GOT3 (cell line): Measurements from ENCODE around the gene PDLIM7.

Experiments used
- DNase-seq: peaks from one replicate; lab custom pipeline; 2025; ENCODE audit warnings: mixed read lengths; lab: John Stamatoyannopoulos, UW

The PDLIM7 gene

DNA sequence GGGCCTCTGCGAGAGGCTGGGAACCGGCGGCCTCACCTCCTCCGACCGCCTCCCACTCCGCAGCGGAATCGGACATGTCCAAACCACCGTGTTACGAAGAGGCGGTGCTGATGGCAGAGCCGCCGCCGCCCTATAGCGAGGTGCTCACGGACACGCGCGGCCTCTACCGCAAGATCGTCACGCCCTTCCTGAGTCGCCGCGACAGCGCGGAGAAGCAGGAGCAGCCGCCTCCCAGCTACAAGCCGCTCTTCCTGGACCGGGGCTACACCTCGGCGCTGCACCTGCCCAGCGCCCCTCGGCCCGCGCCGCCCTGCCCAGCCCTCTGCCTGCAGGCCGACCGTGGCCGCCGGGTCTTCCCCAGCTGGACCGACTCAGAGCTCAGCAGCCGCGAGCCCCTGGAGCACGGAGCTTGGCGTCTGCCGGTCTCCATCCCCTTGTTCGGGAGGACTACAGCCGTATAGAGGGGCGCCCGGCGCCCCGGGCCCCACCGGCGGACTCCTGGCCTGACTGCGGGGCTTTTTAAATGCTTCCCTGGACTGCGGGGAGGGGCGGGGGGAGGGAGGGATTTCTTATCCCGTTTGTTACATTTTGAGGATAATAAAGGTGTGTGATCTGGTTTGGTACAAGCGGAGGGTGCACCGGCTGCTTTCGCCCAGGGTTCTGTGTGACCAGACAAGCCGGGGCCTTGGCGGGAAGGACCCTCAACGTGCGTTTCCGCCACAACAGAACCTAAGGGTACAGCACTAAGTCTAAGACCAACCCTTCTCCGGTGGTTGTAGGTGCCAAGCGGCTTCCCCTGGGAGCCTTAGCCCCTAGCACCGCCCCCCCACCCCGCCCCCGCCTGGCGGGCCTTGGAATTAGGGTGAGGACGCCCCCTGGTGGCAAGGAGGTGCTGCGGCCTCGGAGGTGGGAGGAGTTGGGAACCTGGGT lies 41.5 kb downstream of the PDLIM7 start:
- DNase-seq, result peak; percentile 51

DNA sequence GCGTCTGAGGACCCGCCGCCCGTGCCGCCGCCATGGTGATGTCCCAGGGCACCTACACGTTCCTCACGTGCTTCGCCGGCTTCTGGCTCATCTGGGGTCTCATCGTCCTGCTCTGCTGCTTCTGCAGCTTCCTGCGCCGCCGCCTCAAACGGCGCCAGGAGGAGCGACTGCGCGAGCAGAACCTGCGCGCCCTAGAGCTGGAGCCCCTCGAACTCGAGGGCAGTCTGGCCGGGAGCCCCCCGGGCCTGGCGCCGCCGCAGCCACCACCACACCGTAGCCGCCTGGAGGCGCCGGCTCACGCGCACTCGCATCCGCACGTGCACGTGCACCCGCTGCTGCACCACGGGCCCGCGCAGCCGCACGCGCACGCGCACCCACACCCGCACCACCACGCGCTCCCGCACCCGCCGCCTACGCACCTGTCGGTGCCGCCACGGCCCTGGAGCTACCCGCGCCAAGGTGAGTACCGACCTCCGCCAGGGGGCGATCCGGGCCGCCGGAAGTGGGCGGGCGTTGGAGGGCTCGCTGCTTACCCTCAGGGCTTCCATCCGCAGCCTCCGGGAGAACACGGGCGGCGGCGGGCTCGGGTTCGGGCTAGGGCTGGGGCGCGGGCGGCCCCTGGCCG lies 42.3 kb downstream of the PDLIM7 start:
- peak; percentile 55 for DNase-seq

DNA sequence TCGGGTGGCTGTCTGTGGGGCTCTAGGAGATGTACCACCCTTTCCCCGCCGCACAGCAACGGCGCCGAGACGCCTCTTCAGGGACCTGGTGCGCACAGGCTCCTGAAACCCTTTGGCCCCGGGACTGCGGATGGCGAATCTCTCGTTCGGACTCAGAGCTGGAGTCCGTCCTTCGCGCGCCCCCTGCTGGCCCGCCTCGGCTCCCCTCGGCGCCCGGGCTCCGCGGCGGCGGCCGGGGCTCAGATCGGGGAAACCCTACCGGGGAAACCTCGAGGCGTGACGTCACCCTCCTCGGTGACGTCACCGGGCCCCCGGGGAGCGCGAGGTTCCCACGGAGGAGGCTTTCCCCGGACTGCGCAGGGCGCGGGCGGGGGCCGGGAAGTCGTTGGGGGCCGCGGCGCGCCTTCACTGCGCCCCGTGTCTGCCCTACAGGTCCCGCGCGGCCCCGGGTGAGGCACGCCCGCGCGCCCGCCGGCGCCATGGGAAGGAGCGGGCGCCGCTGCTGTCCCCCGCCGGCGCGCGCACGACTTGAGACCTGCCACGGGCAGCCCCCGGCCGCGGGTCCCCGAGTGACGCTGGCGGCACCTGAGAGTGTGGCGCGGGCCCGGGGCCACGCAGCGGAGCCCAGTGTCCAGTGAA lies 42.9 kb downstream of the PDLIM7 start:
- DNase-seq, result peak; percentile 91

DNA sequence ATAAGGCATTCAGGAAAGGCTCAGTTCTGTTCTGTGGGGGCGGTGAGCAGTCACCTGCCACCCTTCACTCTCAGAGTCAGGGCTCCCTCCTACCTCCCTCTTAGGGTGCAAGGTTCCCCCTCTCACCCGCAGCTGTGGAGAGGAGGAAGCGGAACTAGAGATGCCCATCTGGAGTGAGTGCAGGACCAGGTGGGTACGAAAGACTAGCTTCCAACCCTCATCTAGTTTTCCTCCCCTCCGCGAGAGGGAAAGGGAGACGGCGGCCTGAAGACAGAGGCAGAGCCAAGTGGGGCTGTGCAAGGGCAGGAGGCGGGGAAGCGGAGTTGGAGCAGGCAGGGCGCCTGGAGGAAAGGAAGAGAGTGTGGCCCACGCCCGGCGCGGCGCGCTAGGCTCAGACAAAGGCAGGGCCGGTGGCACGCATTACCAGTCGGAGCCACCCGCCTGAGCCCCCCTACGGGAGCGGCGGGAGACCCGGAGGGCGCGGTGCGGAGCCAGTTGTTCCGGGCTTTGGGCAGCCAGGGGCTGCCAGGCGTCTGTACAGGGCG lies 43.5 kb downstream of the PDLIM7 start:
- DNase-seq, result no peak

DNA sequence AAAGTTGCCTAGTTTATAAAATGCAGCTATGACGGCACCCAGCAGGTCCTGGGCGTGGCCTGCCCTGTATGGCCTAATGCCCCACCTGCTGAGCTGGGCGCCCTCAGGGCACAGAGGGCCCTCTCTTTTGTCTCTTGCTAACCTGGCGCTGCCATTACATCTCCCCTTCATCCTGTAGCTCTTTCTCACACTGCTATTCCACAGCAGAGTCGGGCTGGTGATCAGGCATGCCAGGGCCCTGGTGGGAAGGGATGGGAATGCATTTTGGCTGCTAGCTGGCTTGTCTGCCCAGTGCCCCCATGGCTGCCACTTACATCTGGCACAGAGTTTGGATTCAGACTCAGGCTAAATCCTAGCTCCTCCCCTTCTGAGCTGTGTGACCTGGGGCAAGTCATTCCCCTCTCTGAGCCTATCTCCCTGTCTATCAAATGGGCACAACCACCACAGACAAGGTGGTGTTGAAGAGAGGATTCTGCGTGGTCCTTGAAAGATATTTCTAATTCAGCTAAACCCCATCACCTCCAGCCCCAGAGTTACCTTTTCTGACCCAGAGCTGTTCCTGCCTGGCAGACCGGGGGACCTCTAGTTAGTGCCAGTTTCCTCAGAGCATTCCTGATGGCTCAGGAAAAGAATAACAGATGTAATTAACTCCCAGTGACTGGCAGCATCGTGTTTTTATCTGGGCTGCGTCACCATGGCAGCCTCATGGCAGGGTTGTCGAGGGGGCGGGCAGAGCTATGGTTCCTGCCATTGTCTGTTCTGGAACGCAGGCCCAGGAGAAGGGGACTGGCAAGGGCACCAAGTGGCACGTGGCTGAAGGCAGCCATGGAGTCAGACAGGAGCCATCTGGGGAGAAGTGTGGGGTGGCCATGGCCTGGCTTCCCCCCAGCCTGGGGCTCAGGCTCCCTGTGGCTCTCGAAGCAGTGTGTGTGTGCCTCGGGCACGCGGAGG lies 44.4 kb downstream of the PDLIM7 start:
- no peak for DNase-seq

DNA sequence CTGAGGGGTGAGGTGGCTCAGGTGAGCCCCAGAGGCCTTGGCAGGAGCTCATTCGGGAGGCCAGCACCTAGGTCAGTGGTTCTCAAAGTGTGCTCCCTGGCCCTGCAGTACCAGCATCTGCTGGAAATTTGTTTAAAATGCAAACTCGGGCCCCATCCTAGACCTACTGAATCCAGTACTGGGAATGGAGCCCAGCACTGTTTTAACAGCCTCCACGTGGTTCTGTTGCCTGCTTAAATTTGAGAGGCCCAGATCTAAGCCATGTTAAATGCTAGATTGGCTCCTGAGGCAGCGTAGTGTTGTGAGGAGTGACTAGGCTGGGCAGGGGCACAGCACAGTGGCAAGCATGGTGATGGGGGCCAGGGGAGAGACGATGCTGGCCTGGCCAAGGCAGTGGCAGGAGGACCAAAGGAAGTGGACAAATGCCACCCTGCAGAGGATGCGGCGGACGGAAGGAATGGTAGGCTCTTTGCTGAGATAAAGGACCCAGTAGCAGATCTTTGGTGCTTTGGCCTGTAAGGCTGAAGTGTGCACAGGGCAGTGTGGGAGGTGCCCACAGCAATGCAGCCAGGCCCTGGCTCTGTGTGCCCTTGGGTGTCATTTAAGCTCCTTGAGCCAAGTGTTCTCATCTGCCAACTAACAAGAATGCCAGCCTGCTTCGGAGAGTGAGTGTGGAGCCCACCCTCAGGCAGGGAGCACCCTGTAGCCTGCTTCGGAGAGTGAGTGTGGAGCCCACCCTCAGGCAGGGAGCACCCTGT lies 46.6 kb downstream of the PDLIM7 start:
- DNase-seq, result no peak

DNA sequence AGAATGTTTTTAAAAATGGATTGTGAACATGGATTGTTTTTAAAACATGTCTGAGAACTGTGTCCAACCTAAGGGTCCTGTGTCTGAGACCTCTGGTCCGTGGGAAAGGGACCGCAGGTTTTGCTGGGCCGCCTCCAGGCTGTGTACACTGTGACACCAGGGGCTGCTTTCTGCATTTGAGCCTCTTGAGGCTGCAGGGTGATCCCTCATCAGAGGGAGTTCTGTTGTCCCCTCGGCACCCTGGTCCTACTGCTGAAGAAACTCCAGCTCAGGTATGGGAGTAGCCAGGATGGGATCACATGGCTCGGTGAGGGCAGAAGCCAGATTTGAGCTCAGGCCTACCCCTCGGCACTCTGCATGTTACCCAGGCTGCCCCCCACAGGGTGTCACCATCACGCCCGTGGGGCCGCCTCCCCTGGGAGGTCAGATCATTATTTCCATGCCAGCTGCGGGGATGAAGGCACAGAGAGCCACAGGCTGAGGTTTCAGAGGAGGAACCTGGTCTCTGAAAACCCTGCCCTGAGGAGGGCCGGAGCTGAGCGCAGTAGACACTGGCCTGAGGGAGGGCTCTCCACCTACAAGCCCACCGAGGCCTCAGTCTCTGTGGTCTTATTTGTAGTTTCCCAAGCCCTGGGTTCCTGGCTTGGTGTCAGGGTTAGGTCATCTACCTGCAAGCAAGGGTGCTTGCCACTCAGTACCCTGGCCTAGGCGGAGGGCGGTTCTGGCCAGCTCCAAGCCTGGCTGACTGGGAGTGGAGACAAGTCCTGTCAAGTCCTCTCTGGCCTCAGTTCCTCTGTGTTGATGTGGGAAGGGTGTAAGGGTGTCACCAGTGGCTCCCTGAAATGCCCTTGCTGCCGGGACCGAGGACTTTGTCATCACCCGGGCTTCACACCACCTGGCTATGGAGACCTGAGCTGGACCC lies 48.0 kb downstream of the PDLIM7 start:
- no peak for DNase-seq

DNA sequence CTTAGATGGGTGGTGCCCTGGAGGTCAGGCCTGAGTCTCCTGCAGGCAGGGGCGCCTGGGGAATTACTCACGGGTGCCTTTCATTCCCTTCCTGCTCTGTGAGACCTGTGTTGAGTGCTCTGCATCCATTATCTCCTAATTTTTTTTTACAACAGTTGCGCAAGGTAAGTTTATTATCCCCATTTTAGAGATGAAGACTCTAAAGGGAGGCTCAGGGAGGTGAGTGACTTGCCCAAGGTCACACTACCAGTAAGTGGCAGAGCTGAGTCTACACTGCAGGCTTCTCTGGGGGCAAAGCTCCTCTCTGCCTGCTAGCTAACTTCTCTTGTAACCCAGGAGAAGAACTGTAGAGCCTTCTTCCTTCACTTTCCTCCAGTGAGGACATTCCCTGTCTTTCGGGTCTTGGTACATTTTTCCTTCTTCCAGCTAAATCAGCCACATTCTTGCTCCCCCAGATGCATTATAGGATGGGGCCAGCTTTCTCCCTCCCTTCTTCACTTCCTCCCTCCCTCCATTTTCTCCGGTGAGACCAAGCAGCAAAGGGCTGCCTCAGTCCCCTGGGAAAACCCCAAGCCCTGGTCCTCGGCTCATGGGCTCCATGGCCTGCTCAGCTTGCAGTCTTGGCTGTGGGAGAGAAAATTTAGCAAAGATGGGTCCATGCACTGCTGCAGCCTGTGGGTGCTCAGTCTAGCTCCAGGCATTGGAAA lies 49.0 kb downstream of the PDLIM7 start:
- DNase-seq, result no peak

DNA sequence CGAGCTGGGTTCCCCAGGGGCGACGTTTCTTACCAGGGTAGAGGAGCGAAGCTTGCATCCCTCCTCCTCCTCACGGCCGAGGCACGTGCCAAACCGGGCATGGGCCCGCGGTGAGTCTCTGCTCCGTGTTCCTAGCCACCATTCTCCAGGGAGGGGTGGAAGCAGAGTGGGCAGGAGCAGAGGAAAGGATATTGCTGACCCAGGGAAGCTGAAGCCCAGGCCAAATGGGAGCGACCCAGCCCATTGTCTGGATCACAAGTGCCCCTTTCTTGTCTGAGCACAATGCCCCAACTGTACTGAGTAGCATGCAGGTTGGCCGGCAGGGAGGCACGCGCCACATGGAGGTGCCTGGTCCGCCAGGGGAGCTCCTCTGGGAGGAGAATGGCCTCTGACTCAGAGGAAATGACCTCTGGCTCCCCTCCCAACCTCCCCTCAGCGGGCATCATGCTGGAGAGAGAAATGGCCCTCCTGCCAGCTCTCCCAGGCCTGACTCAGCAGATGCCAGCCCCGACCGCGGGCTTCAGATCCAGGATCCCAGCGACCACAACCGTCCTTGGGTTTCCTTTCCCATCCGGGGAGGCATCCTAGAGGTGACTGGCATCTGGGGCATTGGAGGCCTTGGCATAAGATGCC lies 49.7 kb downstream of the PDLIM7 start:
- DNase-seq, result peak; percentile 88

DNA sequence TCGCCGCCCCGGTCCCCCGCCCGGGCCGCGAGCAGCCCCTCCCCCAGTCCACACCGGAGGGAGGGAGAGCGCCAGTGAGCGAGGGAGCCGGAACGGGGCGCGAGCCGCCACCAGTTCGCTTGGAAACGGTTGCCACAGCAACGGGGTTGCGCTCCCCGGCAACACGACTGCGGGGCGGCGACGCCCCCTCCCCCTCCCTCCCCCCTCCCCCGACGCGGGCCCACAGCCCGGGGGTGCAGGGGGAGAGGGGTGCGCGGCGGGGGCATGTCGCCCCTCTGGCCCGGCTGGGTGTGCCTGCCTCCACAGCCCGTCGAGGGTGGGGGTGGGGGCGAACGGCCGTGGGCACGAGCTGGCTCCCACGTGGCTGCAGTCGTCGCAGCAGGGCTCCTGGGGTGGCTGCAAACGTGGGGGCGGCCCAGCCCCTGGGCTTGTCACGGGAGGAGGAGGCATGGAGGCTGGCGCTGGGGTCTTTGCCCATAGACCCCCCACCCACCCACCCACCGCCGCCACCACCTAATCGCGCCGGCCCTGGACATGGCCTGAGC lies 50.3 kb downstream of the PDLIM7 start:
- DNase-seq, result peak; percentile 58

DNA sequence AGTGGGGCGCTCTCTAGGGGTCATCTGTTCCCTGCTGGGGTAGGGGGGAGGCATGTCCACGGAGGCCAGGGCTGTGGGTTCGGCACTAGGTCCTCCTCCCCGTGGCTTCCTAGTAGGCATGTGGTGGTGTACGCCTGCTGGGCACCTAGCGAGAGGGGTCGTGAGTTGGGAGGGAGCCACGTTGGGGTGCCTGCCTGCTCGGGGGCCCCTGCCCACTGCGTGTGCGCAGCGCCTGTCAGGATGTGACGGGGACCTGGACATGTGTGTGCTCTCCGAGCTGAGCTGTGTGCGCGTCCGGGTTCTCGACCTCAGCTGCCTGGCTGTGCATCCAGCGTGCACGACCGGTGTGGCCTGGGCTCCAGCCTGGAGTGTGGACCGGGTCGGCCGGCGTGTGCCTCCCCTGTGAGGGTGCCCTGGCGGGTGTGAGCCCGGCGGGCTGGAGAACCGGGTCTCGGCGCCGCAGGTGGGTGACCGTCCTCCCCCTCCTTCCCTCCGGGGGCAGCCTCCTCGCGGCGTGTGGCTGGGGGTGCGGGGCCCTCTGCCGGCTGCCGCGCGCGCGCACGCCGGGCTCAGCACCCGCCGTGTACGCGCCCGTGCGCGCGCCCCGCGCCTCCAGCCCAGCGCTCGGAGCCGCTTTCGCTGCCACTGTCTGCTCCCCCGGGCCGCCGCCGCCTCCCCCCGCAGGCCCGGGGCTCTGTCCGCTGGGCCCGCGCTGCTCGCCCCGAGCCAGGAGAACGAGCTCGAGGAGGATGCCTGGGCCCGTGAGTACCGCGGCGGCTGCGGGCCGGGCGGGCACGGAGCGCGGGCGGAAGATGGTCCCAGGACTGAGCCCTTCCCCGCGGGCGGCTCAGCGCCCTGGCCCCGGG lies 51.0 kb downstream of the PDLIM7 start, which contains the start of gene PRR7:
PRR7 (plus strand) TSS at position 615 of the 866 bp plus-strand sequence. CDS start 8,254 bp downstream, outside the sequence.
- no peak for DNase-seq

DNA sequence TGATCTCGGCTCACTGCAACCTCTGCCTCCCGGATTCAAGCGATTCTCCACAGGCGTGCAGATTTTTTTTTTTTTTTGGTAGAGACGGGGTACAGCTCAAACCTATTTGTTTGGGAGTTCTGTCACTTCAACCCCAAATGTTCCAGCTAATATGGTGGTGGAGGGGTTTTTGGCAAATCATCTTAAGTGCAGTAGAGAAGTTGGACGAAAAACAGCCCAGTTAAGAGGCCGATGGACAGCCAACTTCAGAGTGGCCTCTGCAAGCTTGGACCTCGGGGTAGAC lies 51.5 kb downstream of the PDLIM7 start:
- DNase-seq, result no peak

DNA sequence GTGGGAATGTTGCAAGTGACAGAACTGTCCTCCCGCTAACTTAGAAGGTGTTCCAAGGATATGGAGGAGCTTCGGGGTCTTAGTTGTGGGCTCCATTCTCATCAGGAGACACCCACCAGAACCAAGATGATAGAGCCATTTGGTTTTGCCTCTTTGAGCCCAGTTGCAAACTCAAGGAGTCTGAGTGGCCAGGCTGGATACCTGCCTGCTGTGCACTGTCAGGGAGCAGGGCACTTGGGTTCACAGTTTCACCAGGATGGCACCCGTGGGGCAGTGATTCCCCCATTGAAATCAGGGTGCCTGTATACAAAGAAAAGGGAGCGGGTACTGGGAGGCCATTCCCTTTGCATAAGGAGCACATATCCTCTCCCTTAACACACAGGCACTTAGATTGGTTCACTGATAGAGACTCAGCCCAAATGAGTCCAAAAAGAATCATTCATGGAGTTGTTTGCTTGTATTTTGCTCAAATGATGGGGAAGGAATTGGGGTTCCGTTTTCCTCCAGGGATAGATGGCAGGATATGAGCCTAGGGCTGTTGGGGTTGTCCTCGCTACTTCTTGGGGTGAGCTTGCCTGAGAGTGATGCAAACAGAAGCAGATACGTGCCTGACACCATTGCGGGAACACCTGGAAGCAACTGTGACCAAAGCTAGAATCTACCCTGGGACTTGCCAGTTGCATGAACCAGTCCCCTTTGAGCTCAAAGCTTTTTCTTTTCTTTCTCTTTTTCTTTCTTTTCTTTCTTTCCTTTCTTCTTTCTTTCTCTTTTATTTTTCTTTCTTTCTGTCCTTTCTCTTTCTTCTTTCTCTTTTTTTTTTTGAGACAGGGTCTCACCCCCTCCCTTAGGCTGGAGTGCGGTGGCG lies 52.1 kb downstream of the PDLIM7 start:
- no peak for DNase-seq

DNA sequence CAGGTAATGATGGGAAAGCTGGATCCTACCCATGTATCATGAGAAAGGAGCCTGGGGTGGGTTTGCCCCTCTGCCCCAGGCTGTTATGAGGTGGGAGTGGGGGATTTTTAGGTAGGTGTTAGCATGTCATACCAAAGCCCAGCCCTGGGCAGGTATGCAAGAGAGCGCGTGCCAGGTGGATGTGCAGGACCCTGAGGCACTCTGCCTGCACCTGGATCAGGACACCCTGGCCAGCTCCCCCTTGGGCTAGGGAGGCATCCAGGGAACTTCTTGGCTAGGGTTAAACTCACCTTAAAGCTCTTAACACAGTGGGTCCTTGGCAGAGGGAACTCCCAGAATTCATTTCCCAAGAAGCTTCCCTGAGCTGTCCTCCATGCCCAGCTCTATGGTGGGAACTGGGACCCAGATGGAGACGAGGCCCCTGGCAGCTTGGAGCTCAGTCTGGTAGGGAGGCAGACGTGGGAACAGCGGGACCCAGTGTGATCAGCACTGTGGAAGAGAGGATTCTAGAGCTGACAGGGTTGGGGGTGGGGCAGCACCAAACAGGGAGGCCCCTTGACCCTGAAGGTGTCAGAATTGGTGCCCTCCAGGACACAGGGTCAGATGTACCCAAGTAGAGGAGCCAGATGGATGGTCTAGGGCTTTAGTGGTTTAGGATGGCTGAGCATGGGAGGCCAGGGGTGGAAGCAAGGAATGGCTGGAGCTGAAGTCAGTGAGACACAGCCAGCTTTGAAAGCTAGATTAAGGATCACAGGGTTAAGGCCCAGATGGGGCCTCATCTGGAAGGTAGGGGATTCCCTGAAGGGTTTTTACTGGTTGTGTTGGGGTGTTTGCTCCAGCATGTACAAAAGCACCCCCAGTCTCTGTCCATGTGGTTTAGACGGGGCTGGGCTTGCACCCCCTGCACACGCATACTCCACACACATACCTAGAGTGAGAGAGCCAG lies 53.0 kb downstream of the PDLIM7 start:
- no peak for DNase-seq
